ENCODE results near the gene ATMIN.

ATMIN gene, protein sequence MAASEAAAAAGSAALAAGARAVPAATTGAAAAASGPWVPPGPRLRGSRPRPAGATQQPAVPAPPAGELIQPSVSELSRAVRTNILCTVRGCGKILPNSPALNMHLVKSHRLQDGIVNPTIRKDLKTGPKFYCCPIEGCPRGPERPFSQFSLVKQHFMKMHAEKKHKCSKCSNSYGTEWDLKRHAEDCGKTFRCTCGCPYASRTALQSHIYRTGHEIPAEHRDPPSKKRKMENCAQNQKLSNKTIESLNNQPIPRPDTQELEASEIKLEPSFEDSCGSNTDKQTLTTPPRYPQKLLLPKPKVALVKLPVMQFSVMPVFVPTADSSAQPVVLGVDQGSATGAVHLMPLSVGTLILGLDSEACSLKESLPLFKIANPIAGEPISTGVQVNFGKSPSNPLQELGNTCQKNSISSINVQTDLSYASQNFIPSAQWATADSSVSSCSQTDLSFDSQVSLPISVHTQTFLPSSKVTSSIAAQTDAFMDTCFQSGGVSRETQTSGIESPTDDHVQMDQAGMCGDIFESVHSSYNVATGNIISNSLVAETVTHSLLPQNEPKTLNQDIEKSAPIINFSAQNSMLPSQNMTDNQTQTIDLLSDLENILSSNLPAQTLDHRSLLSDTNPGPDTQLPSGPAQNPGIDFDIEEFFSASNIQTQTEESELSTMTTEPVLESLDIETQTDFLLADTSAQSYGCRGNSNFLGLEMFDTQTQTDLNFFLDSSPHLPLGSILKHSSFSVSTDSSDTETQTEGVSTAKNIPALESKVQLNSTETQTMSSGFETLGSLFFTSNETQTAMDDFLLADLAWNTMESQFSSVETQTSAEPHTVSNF

DNA sequence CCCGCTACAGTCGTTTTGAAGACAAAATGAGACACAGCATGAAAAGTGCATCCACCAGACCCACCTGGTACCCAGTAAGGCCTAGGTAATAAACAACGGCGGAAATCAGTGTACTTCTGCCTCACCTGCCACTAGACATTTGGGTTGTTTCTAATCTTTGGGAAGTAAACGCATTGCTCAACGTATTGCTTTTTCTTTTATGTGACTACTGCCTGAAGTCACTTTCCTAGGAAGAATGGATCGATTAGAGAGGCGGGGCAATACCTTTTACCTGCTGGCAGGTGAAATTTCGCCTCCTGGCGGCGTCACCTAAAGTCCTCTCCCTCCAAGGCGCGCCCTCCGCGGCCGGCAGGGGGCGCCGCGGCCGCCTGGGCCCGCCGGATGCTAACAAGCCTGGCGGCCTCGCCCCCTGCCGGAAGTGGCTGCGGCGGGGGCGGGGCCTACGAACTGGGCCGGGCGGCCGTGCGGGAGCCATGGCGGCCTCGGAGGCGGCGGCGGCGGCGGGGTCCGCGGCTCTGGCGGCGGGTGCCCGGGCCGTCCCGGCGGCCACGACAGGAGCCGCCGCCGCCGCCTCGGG, at the start of gene ATMIN:
TSS of gene ATMIN (plus strand) at position 445 of the 577 bp plus-strand sequence. CDS start at position 474, 29 bp downstream.
- peak; percentile 89 for DNase-seq

DNA sequence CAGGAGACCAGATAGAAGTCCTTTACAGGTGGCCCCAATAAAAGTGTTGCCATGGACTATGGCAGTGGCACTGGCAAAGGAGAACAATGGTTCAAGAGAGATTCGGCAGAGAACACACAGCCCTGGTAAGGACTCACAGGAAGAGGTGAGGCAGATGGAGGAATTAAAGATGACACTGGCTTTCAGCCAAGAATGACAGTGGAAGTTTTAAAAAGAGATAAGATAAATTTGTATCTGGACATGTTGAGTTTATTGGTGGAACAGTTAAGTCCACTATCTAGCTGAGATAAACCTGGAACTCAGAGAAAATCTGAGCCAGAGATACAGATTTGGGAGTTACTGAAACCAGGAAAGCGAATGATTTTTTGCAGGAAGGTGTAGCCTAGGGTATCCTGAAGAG, 49.1 kb upstream of the ATMIN start:
- peak; percentile 45 for DNase-seq

DNA sequence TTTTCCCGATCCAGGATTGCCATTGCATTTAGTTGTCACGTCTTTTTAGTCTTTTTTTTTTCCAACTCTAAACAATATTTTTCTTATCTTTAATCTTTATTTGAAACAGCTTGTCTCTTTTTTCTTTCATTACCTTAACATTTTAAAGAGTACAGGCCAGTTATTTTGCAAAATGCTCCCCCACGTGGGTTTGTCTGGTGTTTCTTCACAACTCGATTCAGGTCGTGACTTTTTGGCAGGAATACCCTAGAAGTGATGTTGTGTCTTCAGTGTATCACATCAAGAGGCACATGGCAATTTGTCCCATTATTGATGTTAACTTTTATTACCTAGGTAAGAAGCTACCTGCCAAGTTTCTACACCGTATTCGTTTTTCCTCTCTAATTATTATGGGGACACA, 46.9 kb upstream of the ATMIN start:
- DNase-seq: no peak

DNA sequence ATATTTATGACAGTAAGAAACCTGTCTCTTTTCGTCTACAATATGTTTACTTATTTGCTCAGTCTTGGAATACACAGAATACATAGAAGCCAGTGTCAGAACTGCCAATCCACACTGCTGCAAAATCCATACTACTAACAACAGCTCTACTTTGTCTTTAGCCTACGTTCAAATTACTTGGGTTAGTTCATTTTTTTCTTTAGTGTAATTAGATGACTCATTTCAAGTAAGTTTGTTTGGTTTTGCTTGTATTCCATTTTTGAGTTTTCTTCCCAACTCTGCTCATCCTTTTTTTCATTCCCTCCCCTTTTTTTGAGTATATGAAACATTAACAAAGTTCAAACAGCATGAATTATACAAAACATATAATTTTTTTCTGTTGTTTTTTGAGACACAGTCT, 45.8 kb upstream of the ATMIN start:
- DNase-seq: no peak

DNA sequence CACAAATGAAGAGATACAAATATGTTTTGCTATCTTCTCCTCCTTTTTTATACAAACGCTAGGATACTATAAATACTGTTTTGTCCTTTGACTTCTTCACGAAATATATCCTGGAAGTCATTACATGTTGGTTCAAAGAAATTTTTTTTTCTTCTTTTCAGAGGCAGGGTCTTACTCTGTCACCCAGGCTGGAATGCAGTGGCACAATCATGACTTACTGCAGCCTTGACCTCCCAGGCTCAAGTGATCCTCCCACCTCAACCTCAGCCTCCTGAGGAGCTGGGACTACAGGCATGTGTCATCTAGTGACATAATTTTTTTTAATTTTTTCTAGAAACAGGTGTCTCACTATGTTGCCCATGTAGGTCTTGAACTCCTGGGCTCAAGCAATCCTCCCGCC, 45.1 kb upstream of the ATMIN start:
- DNase-seq: no peak

DNA sequence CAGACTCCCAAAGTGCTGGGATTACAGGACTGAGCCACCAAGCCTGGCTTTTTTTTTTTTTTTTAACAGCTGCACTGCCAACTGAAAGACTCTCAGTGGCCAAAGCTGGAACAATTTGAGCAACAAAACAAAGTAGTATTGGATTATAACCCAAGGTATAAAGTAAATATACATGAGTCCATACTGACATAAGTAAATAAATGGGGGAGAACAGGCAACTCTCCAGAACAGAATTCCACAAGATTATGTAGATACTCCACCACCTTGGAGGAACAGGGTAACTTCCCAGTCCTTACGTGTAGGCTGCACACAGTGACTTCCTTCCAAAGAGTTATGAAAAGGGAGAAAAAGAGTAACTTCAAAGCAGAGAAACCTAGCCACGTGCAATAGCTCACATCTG, 44.7 kb upstream of the ATMIN start:
- no peak for DNase-seq

DNA sequence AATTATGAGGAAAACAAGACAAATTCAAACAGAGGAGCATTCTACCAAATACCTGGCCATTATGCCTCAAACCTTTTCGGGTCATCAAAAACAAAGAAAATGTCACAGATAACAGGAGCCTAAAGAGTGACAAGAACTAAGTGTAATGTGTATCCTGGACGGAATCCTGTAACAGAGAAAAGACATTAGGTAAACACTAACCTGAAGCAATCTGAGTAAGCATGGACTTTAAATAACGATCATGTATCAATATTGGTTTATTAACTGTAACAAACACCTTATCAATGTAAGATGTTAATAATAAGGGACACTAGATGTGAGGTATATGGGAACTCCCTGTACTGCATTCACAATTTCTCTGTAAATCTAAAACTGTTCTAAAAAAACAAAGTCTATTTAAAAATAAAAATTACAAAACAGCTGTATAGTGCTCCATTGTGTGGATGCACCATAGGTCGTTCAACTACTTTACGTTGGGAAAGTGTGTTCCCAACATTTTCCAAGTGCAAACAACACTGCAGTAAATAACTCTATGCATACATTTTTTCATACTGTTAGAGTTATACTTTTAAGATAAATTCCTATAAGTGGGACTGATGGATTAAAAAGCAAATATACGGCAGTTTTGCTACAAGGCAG, 43.7 kb upstream of the ATMIN start:
- no peak for DNase-seq

DNA sequence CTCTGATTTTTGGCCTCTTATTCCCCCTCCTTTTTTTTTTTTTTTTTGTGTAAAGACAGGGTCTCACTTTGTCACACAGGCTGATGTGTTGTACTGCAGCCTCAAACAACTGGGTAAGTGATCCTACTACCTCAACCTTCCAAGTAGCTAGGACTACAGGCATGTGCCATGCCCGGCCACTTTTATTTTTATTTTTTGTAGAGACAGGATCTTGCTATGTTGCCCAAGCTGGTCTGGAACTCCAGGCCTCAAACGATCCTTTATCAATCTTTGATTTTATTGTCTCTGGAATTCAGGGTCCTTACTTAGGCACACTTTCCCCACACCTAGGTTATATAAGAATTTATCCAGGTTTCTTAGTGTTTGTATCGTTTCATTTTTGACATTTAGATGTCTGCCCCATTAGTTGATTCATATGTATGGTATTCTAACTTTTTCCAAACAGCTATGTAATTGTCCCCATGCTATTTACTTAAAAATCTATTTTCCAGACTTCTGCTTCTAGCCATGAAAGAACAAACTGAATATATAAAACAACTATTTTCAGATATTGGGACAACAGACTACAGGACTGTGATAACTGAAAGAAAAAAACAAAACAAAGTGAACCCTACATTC, 42.9 kb upstream of the ATMIN start:
- DNase-seq: no peak

DNA sequence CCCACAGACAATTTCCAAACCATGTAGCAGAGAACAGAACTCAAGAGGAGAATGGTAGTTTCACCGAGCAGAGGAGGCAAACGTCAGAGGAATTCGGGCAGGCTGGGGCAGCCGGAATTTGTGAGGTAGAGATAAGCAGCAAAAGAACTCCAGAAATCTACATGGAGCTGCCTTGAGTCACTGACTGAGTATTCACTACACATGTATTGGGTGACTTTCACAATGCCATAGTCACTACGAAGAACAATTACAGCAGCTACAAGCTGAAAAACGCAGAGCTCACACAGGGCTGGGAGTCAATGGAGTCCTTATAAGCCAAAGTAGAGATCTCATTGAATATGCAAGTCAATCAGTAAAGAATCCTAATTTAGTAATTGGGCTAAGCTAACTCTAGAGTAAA, 42.3 kb upstream of the ATMIN start:
- DNase-seq: peak; percentile 51

DNA sequence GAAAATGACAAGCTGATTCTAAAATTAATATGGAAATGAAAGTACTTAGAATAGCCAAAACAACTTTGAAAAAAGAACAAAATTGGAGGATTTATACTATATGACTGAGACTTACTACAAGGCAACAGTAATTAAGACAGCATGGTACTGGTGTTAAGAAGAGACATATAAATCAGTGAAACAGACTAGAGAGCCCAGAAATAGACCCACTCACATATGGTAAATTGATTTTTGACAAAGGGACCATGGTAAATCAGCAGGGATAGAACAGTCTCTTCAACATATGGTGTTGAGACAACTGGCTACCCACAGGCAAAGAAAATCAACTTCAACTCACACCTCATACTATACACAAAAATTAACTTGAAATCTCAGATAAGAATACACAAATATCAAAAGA, 41.8 kb upstream of the ATMIN start:
- DNase-seq: no peak

DNA sequence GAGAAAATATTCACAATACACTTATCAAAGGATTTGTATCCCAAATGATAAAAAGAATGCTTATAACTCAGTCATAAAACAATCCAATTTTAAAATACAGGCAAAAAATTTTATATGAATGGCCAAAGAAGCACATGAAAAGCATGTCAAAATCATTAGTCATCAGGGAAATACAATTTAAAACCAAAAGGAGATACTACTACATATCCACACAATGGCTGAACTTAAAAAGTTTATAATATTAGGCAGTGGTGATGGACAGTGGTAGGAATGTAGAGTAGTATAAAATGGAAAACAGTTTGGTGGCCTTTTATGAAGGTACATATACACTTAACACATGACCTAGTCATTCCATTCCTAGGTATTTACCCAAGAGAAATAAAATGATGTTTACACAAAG, 41.2 kb upstream of the ATMIN start:
- DNase-seq: no peak

DNA sequence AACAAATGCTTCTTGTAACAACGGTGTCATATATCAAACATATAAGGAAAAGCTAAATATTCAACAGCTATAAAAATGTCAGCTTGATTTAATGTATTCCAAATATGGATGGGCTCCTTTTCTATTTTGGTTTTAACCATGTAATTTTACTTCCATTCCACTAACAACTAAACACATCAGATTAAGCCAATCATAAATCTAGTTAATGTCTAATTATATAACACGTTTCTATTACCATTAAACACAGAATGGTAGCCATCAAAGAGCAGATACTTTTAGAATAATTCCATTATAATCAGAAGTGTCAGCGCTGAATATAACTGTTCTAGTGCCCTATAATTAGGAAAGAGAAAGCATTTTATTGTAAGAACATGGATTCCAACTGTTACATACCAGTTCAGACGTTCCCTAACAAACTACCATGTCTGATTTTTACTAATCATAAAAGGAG, 38.9 kb upstream of the ATMIN start:
- no peak for DNase-seq

DNA sequence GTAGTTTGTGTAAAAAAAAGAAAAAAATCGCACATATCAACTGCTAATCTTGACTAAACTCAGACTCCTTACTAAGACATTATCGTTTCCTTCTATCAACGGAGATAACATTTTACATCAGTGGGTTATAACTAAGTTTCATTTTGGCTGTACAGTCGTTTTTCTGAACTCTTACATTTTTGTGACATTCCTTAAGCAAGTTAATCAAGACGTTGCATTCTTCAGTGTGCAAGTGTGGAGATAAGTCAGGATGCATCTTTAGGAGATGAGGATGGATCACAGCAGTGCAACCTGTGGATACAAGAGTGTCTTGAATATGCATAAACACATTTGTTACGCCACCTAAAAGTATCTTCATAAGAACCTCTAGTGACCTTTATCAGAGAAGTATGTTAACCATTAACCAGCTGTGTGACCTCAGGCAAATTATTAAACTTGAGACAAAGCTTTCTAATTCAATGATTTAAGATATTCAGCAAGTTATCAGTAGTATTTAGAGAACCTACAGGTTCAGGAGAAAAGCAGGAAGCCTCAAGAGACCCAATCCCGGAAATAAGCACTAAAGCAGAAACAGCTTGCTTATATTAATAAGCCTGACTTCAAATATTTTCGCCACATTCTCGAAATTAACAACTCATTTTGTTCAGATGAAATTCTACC, 38.4 kb upstream of the ATMIN start:
- peak; percentile 44 for DNase-seq

DNA sequence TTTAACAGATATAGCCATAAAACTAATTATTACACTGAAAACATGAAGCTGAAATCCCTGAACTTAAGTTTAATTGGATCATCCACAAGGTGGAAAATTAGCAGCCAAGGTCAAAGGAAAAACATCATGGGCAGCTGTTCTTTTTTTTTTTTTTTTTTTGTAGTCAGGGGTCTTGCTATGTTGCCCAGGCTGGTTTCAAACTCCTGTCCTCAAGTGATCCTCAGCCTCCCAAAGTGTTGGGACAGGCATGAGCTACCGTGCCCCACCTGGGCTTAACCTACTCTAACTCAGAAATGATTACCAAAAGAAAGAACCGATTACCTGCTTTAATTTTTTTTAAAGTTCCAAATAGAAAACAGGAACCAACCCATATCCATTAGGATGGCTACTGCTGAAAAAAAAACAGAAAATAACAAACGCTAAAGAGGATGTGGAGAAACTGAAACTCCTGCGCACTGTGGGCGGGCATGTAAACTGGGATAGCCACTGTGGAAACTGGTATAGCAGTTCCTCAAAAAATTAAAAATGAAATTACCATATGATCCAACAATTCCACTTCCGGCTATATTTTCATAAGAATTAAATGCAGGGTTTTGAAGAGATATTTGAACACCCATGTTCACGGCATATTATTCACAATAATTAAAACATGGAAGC, 37.5 kb upstream of the ATMIN start:
- DNase-seq: no peak

DNA sequence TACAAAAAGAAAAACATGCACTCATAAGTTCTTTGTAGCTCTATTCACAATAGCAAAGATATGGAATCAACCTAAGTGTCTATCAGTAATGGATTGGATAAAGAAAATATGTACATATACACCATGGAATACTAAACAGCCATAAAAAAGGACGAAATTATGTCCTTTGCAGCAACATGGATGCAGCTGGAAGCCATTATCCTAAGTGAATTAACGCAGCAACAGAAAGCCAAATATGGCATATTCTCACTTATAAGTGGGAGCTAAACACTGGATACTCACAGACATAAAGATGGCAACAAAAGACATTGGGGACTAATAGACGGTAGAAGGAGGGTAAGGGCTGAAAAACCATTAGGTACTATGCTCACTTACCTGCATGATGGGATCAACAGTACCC, 34.8 kb upstream of the ATMIN start:
- DNase-seq: no peak

DNA sequence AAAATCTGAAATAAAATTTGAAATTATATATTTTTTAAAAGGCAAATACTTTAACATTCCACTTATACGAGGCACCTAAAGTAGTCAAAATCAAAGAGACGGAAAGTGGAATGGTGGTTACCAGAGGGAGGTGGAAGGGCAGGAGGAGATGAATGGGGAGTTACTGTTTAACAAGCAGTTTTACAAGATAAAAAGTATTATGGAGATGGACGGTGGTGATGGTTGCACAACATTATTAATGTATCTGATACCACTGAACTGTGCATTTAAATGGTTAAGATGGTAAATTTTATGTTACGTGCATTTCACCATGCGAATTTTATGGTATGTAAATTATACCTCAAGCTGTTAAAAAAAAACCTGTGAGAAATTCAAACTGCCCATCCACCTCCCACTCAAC, 34.3 kb upstream of the ATMIN start:
- no peak for DNase-seq

DNA sequence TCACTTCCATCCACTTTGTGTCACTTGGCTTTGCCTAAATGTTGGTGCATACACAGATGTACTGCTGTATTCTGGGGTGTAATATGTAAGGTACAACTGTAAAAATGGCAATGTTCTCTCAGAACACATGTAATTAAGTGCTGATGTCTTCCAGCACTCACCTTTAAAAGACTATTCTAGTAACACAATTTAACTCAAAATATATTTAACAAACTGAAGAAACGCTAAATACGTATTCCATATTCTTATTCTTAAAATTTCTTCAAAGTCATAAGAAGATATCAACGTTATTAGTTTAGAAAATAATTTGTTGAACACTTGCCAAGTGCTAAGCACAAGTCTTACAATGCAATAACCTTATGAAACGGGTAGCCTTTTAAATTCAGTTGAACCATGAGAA, 32.6 kb upstream of the ATMIN start:
- no peak for DNase-seq

DNA sequence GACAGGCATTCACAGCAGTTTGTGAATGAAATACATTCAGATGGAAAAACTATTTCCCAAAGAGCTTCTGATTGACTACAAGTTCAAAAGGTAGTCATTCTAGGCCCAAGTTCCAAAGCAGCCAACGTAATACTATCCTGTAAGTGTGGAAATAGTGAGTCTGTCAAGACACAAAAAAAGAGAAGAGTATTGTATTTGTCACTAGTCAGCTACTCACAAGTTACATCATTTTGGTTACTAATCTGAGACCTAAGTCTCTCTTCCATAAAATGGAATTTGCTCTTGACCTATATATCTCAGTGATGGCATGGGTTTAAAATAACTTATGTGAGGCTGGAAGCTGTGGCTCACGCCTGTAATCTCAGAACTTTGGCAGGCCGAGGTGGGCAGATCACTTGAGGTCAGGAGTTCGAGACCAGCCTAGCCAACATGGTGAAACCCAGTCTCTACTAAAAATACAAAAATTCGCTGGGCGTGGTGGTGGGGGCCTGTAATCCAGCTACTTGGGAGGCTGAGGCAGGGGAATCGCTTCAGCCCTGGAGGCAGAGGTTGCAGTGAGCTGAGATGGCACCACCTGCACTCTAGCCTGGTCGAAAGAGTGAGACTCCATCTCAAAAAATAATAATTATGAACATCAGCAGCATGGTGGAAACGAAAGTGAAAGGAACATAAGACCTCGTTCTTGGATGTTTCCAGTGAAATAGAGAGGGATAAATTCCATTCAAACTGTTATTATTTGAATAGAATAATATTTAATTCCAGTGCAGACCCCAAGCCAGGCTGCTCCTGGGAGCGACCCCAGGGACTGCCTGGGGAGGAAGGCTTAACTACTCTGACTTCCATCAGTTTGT, 31.8 kb upstream of the ATMIN start:
- no peak for DNase-seq

DNA sequence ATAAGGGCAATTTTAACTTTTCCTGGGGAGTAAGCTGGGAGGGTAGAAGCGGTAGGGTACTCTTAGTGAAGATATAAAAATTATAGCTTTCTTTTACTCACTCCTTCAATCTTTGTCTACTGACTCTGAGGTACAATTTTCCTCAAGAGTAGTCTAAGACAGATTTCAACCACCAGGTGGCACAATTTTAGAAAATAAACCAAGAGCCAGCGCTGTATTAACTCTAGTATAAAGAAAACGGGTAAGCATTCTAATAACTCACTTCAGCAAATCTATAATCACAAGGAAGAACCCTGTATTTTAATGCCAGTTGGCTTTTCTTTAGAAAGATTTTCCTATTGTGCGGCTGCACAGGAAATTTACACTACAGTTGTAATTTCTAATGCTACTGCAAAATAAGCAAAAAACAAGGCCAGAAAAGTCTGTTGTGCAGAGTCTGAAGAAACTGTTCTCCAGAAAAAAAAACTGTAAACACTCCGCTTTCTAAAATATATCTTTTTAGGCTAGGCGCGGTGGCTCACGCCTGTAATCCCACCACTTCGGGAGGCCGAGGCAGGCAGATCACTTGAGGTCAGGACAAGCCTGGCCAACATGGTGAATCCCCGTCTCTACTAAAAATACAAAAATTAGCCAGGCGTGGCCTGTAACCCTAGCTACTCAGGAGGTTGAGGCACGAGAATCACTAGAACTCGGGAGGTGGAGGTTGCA, 30.8 kb upstream of the ATMIN start:
- peak; percentile 90 for DNase-seq

DNA sequence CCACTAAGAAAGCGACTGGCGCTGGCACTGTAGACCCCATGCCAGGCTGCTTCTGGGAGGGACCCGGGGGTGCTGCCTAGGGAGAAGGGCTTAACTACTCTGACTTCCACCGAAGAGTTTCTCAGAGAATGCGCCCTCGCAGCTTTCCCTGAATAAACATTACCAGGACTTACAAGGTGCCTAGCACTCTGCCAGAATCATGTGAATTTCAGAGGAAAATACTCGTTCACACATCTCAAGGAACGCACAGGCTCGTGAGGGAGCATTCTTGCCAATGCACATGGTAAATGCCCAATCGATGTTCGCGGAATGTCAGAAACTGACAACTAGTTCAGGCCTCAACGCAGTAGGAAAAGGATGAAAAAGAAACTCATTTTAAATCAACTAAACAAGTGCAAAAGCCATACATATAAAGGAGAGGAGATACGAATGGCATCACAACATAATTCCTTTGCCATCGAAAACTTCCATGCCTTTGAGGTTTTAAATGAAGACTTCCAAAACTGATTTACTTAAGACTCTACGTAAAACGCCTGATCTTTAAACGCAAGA, 30.0 kb upstream of the ATMIN start:
- peak; percentile 32 for DNase-seq
